GM23338 (cell line): ENCODE results near the gene OSGIN1.

Source experiments
- CTCF ChIP-seq, 2 experiments: fragments of 200-600 bp in 1 of 2; sonication (generic) in 1 of 2; conservative IDR thresholded peaks; 2 replicates each; pipeline versions ENCODE4 v1.5.1 to v1.6.1; 2016 to 2017; ENCODE audit warnings: antibody characterized with exemption in 2 of 2, low read depth in 2 of 2, mild to moderate bottlenecking in 2 of 2, moderate library complexity in 1 of 2
- EZH2 ChIP-seq: fragments of 200-600 bp; sonication (generic); IDR thresholded peaks from one replicate; pipeline ENCODE4 v1.8.0; 2017; ENCODE audit warnings: antibody characterized with exemption, mild to moderate bottlenecking, low read depth; ENCODE audit not compliant: unreplicated experiment

GRCh38 chr16:83978401-83978904, 25.4 kb downstream of the OSGIN1 start:
- no peak for TF ChIP-seq CTCF (conservative IDR thresholded peaks at IDR 0.05; ENCODE audit: low read depth in 2 of 2)
- TF ChIP-seq EZH2: no peak
